AG09309 (cell line): ENCODE results near the gene OLFM4.

ENCODE experiments used
- DNase-seq: peaks from one replicate; pipeline ENCODE4 v3.0.0-alpha.2; 2010; ENCODE audit warnings: low read depth
- H3K4me3 ChIP-seq: 2 replicates; pipeline ENCODE4 v1.5.1; 2011; ENCODE audit warnings: mild to moderate bottlenecking, low read depth, low read length, moderate library complexity; ENCODE audit not compliant: control insufficient read depth
- CTCF ChIP-seq: IDR thresholded peaks from 2 replicates; pipeline ENCODE4 v1.5.1; 2011; ENCODE audit warnings: mild to moderate bottlenecking, low read depth, low read length, inconsistent platforms; ENCODE audit not compliant: insufficient read depth, control insufficient read depth; ENCODE audit errors: missing control alignments

The OLFM4 gene

GRCh38 chr13:53058065-53058679 is 29.6 kb downstream of the OLFM4 start:
- DNase-seq = no peak
- no peak overlapping the region for H3K4me3 ChIP-seq
- no peak for TF ChIP-seq CTCF

GRCh38 chr13:53060840-53061490 is 32.4 kb downstream of the OLFM4 start:
- no peak for TF ChIP-seq CTCF
- no peak overlapping the region for H3K4me3 ChIP-seq
- DNase-seq = no peak

- DNase-seq = no peak
- H3K4me3 ChIP-seq = no peak overlapping the region
- no peak for TF ChIP-seq CTCF
These were observed 36.1 kb downstream of the OLFM4 start for GRCh38 chr13:53064731-53065130.

GRCh38 chr13:53066411-53066810 is 37.8 kb downstream of the OLFM4 start:
- no peak for TF ChIP-seq CTCF
- no peak overlapping the region for H3K4me3 ChIP-seq
- no peak for DNase-seq

GRCh38 chr13:53068585-53069520 is 40.2 kb downstream of the OLFM4 start:
- no peak for TF ChIP-seq CTCF
- H3K4me3 ChIP-seq = no peak overlapping the region
- DNase-seq = no peak

- no peak overlapping the region for H3K4me3 ChIP-seq
- no peak for DNase-seq
- no peak for TF ChIP-seq CTCF
These were observed 41.2 kb downstream of the OLFM4 start for GRCh38 chr13:53069800-53070199.
